HL-60 (cell line): Measurements from ENCODE around the gene JDP2.

Experiments
- POLR2AphosphoS5 ChIP-seq: IDR thresholded peaks from 2 replicates; pipeline ENCODE4 v1.6.1; 2012; ENCODE audit warnings: low read depth
- TF ChIP-seq, protein P1 (sequence below): IDR thresholded peaks from one replicate; pipeline ENCODE4 v1.5.1; 2011; ENCODE audit warnings: low read length, control low read depth, inconsistent platforms; ENCODE audit not compliant: insufficient read depth
- TF ChIP-seq, protein P2 (sequence below): IDR thresholded peaks from 2 replicates; pipeline ENCODE4 v1.6.1; 2012; ENCODE audit warnings: low read depth; ENCODE audit not compliant: insufficient replicate concordance

DNA sequence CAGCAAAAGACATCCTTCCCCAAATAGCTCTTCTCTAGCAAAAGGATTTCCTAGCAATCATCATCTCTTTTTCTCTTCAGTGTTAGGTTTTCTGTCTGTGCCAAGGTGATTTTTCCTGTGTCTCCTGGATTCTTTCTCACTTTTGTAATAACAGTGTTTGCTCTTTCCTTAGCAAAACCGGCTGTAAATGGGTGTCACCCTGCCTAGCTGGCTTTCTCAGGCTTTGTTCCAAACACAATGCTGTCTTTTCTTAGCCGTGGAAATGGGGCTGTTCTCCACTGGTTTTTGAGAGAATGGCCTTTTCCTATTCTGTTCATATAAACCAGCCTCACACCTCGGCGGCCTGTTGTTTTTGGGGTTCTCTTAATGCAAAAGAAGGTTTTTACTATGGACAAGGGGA lies 21.9 kb downstream of the JDP2 start:
- TF ChIP-seq, protein P1, sequence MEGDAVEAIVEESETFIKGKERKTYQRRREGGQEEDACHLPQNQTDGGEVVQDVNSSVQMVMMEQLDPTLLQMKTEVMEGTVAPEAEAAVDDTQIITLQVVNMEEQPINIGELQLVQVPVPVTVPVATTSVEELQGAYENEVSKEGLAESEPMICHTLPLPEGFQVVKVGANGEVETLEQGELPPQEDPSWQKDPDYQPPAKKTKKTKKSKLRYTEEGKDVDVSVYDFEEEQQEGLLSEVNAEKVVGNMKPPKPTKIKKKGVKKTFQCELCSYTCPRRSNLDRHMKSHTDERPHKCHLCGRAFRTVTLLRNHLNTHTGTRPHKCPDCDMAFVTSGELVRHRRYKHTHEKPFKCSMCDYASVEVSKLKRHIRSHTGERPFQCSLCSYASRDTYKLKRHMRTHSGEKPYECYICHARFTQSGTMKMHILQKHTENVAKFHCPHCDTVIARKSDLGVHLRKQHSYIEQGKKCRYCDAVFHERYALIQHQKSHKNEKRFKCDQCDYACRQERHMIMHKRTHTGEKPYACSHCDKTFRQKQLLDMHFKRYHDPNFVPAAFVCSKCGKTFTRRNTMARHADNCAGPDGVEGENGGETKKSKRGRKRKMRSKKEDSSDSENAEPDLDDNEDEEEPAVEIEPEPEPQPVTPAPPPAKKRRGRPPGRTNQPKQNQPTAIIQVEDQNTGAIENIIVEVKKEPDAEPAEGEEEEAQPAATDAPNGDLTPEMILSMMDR = no peak
- no peak for TF ChIP-seq POLR2AphosphoS5
- TF ChIP-seq, protein P2, sequence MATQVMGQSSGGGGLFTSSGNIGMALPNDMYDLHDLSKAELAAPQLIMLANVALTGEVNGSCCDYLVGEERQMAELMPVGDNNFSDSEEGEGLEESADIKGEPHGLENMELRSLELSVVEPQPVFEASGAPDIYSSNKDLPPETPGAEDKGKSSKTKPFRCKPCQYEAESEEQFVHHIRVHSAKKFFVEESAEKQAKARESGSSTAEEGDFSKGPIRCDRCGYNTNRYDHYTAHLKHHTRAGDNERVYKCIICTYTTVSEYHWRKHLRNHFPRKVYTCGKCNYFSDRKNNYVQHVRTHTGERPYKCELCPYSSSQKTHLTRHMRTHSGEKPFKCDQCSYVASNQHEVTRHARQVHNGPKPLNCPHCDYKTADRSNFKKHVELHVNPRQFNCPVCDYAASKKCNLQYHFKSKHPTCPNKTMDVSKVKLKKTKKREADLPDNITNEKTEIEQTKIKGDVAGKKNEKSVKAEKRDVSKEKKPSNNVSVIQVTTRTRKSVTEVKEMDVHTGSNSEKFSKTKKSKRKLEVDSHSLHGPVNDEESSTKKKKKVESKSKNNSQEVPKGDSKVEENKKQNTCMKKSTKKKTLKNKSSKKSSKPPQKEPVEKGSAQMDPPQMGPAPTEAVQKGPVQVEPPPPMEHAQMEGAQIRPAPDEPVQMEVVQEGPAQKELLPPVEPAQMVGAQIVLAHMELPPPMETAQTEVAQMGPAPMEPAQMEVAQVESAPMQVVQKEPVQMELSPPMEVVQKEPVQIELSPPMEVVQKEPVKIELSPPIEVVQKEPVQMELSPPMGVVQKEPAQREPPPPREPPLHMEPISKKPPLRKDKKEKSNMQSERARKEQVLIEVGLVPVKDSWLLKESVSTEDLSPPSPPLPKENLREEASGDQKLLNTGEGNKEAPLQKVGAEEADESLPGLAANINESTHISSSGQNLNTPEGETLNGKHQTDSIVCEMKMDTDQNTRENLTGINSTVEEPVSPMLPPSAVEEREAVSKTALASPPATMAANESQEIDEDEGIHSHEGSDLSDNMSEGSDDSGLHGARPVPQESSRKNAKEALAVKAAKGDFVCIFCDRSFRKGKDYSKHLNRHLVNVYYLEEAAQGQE = no peak
